GM19324 (cell line): Measurements from ENCODE around the gene LYRM4.

Experiments
- ATAC-seq: cut with Tn5 transposase; IDR thresholded peaks from one replicate; pipeline ENCODE4 v1.9.1; 2021; ENCODE audit warnings: mild to moderate bottlenecking, moderate library complexity; ENCODE audit not compliant: unreplicated experiment, low FRiP score

The LYRM4 gene

GRCh38 chr6:5260661-5261544 is at the start of gene LYRM4, which contains the start of gene FARS2:
Gene LYRM4, minus strand, starts transcription at chr6:5260950. Its CDS starts 217 bp downstream, at chr6:5260733.
Gene FARS2, plus strand, starts transcription at chr6:5261513.
- peak; percentile 85 for ATAC-seq

GRCh38 chr6:5308066-5308465 is 47.3 kb upstream of the LYRM4 start:
- no peak for ATAC-seq

DNA sequence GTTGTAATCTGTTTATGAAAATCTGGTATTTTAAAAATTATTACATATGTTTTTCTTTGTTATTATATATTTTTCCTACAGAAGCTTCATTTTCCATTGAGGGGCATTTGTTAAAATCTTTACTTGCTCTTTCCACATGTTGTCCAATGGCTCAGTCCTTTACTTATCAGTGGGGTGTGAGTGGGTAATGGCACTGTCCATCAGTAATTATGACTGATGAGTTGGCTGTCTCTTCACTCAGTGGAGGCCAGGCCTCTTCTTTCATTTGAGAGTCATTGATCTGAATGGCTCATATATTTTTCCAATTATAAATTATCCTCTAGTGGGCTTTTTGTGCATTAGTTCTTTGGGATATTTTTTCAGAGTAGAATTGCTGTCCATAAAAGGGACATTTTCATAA is 46.3 kb upstream of the LYRM4 start:
- ATAC-seq: no peak

- ATAC-seq: no peak
Observed at GRCh38 chr6:5305968-5306626, 45.3 kb upstream of the LYRM4 start.

DNA sequence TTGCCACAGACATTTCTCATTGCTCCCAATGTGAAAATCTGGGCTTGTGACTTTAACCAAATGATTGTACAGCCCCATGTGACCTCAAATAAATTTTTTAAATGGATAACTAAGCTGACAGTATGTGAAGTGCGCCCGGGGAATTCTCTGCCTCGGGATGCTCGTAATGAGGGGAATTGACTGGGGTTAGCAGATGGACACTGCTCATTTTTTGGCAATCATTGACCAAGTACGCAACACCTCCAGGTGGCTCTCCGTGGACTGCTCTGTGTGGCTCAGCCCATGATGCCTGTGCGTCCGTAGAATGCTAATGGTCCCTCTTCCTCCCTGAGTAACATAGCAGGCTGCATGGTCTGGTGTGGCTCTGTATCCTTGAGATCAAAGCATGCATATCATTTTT is 42.9 kb upstream of the LYRM4 start:
- no peak for ATAC-seq

DNA sequence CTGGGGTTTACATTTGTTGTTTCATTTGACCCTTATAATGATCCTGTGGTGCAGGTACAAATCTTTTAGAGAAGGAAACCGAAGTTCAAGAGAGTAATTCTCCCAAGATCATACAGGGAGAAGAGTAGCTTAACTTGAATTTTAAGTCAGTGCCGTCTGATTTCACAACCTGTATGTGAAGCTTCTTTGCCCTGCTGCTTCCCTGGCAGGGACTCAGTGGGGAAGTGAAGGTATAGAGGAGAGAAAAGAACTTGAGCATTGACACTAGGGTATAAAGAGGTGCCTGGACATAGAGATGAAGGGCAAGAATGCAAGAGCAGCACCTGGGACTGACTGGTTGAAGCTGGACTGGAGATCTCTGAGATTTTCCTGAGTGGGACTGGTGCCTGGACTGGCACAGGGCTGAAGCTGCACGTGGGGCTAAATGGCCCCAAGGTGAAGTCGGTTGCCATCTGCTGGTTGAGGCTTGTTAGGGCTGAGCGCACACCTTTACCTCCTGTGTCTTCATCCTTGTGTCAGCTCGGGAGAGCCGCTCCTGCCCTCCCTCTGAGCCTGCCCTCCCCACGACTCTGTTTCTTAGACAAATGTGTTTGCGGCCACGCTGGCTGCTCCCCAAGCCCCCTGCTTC is 42.4 kb upstream of the LYRM4 start:
- peak; percentile 78 for ATAC-seq

- ATAC-seq: peak; percentile 78
Observed at GRCh38 chr6:5302220-5302946, 41.6 kb upstream of the LYRM4 start.

GRCh38 chr6:5300206-5300764 is 39.5 kb upstream of the LYRM4 start:
- ATAC-seq: no peak

GRCh38 chr6:5295623-5296022 is 34.9 kb upstream of the LYRM4 start:
- ATAC-seq: no peak

- ATAC-seq: no peak
Observed at GRCh38 chr6:5294392-5295211, 33.9 kb upstream of the LYRM4 start.

DNA sequence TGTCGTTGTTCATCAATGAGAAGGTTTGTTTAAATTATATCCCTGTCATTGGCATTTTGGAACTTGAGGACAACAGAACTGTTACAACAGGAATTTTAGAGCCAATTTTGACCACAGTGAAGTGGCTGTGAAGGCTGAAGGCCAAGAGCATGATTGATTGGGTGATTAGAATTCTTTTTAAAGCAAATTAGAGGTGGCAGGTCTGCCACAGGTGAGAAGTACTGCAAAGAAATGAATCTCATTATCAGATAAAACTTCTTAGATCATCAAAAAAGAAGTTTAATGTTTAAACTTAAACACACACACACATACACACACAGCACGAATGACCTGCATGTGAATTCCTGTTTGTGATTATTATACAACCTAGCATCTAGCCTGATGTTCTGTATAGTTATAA is 32.9 kb upstream of the LYRM4 start:
- no peak for ATAC-seq

GRCh38 chr6:5292154-5292553 is 31.4 kb upstream of the LYRM4 start:
- no peak for ATAC-seq

GRCh38 chr6:5290500-5290899 is 29.8 kb upstream of the LYRM4 start:
- ATAC-seq: no peak

DNA sequence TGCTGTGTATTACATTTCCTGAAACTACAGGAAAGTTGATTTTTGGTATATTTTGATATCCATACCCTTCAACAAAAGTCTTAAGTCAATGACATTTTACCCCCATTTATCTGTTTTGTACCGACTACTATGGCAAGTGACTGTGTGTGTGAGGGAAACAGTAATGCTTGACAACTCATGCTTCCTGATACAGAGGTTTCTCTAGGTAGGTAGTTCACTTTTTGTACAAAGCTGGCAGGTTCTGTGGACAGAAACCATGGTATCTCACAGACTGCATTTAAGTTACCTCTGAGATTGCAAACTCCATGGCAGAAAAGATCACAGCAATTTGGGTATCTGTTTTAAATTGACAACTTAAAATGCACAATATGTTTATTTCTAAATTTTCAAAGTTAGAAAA is 29.3 kb upstream of the LYRM4 start:
- ATAC-seq: no peak

DNA sequence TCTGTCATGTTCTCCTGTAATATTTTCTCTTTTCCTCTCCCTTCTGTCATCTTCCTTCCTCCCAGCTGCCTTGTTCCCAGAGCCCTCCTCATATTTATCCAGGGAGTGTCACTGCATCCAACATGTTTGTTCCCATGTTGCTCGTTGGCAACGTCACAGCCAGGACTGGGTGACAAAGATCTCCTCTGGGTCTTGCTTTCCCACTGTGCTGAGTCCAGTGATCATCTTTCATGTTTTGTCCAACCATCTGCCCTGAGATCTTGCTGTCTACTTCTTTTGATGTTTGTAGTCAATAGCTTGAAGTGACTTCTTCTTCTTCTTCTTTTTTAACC is 27.2 kb upstream of the LYRM4 start:
- ATAC-seq: no peak

- ATAC-seq: no peak
Observed at GRCh38 chr6:5287205-5287965, 26.6 kb upstream of the LYRM4 start.

DNA sequence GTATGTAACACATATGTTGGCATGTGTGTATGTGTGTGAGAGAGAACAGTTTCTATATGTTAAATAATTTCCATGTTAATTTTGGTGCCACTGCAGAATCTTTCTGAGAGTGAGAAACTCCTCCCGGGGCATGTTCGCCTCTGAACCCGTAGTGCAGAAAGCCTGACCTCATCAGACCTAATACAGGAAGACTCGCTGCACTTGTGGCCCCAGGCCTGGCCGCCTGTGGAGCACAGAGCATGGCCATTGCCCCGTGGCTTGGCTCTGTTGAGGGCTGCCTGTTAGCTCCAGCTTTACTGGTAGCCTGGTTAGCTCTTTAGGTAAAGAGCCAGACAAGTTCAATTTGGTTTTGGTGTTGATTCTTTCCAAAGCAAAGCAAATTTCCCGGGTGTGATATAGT is 26.0 kb upstream of the LYRM4 start:
- no peak for ATAC-seq

DNA sequence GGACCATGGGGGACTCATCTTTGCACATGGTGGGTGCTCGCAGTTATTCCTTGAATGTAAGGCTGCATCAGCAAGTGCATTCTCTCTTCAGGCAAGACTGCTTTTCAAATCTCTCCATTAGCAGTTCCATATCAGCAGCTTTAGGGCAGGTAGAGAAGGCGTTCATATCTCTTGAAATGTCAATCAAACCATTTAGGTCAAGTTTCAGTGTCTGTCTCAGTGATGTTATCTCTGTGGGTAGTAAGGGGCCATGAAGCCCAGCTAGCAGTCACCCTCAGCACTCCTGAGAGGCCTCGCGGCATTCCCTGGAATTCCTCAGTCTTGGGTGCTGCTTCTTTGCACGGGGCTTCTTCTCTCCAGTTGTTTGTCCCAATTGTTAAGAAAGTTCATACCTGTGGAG is 24.8 kb upstream of the LYRM4 start:
- ATAC-seq: no peak

DNA sequence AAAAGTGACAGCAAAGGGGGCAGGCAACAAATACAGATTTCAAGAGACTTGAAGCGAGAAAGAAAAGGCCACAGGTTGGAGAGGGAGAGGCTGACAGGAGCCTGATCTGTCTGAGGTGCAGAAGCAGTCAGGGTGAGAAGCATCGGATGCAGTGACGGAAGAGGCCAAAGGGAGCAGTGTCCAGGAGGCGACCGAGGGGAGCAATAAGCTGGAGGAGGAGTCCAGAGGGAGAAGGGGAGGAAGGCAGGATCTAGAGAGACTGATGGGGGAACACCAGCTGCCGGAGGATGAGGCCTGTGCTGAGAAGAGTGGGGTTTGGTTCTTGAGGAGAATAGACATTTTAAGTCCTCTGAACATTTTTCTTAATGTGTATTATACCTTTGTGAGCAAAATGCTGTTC is 24.3 kb upstream of the LYRM4 start:
- no peak for ATAC-seq
